GM19239 (cell line): ENCODE data around the gene ATOH1.

Experiments used
- DNase-seq: peaks from one replicate; pipeline ENCODE4 v3.0.0; 2011; ENCODE audit warnings: low spot score; ENCODE audit not compliant: insufficient read length
- FAIRE-seq: peaks from 2 replicates; lab custom pipeline; 2011; peaks lifted over from hg19 to GRCh38; lab: Jason Lieb, UNC

Gene ATOH1

DNA sequence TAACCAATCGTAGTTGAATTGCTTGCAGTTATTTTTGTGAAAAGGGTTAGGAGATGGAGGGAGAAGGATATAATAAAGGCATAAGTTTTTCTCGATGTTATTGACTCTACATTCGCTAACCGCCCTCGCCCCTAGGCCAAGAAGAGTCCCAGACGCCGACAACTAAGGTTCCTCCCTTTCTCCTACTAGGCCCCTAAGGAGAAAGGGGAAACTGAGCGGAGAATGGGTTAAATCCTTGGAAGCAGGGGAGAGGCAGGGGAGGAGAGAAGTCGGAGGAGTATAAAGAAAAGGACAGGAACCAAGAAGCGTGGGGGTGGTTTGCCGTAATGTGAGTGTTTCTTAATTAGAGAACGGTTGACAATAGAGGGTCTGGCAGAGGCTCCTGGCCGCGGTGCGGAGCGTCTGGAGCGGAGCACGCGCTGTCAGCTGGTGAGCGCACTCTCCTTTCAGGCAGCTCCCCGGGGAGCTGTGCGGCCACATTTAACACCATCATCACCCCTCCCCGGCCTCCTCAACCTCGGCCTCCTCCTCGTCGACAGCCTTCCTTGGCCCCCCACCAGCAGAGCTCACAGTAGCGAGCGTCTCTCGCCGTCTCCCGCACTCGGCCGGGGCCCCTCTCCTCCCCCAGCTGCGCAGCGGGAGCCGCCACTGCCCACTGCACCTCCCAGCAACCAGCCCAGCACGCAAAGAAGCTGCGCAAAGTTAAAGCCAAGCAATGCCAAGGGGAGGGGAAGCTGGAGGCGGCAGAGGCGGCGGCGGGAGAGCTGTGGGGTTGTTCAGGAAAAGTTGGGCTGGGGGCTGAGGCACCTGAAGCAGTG, 5.9 kb downstream of the ATOH1 start:
- DNase-seq (no peak), FAIRE-seq (peak; percentile 68)

DNA sequence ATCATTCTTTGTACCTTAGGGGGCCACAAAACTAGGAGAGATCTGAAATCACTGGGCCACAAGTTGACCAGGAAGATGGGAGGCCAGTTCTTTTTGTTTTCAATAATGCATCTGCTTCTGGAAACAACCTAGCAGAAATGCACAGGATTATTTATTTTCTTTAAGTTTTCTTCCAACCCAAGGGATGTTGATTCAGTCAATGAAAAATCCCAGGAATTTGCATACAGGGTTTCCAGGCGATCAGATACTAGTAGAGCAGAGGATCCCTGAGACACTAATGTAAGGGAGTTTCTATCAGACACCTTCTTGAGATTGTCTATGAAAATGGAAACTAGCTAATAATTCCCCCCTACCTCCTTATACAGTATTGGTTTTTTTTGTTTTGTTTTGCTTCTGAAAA, 7.4 kb downstream of the ATOH1 start:
- DNase-seq = no peak
- FAIRE-seq = no peak

DNA sequence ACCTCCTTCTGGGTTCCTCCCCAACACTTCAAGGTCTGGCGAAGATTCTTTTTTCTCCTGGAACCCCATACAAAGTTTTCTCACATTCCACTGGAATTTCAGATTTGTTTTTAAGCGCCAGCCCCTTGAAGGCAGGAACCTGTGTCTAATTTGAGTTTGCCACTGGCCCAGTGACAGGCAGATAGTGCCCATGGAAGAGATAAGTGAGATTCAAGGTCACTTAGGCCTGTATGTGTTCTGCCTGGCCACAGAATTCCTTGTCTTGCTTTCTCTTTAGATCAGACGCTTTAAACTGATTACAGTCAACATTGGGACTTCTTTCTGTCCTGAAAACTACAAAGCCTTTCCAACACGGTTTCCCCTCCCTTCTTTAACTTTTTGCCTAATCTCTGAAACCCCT, 11.2 kb downstream of the ATOH1 start:
- FAIRE-seq = no peak

DNA sequence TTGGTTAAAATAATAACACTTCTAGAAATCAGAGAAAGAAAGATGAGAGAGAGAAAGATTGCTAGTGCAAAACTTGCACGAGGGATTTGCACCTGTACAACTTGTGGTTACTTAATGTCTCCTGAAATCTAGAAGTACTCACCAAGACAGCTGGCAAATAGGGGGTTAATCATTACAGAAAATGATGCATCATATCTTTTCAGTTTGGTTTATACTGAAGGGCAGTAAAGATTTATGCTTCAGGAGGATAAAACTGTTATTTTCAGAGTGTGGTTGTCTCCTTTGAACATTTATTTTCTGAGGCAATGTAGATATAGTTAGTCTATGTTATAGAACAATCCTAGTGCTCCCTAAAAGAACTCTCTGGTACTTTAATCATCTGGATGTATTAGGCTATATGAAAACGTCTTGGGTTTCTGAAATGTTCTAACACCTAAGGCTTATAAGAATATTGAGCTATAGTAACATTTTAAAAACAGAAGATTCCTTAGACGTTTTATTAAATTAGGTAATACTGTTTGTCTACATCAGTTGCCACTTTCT, 13.3 kb downstream of the ATOH1 start:
- no peak for DNase-seq
- peak; percentile 68 for FAIRE-seq

More for the DNA sequence above, 11.2 kb downstream of the ATOH1 start:
- DNase-seq = no peak

DNA sequence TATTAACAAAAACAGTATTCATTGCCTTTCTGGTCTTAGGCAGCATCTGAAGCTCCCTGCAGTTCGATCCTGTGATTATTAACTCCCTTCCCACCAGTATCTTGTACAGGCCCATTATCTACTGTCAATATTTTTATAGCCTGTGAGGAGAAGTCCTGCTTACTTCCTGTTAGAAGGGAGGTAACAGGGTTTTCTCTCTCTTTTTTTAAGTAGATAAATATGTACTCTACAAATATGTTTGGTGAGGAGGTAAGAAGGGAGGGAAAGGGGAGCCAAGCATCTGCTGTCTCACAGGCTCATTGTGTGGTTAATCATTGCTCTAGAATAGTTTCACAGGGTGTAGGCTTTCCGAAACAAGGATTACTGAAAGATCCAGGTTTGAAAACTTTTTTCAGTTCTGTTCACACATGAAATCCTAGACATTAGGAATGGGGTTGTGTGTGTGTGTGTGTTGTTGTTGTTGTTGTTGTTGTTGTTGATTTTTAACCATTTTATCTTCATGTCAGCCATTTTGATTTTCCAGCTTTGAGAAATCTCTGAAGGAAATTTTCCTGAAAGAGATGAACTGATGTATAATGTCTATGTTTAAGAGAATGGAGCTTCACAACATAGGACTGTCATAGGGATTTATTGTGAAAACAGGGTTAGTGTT, 14.2 kb downstream of the ATOH1 start:
- DNase-seq (no peak), FAIRE-seq (peak; percentile 66)

DNA sequence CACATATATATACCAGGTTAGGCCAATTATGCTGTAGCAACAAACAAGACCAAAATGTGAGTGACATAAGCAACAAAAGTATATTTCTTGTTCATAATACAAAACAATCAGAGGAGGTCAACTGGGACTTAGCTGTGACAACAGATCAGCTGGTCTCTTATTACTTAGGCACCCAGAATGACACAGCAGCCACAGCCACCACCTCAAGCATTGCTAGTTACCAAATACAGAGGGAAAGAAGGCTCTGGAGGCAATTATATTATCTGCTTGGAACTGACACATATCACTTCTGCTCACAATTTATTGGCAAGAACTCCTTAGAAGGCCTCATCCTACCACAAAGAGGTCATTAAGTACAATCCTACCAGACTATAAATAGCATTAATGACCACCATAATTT, 15.2 kb downstream of the ATOH1 start:
- no peak for FAIRE-seq
- no peak for DNase-seq

DNA sequence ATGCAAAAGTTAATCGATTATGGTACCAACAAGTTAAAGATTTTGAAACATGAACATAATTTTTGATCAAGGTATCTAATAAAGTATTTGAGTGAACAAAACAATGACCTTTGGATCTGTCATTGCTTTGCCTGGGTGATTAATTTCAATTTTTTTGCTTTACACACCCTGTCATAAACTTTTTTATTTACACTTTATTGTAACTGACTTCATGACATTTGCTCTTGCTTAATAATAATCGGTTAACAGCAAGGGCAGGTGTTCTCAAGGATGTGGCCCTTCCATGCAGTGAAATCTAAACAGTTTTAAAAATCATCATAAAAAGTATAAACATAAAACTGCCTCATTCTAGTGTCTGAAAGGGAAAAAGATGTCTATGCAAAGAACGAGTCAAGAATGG, 24.1 kb downstream of the ATOH1 start:
- FAIRE-seq = no peak
- DNase-seq = no peak

DNA sequence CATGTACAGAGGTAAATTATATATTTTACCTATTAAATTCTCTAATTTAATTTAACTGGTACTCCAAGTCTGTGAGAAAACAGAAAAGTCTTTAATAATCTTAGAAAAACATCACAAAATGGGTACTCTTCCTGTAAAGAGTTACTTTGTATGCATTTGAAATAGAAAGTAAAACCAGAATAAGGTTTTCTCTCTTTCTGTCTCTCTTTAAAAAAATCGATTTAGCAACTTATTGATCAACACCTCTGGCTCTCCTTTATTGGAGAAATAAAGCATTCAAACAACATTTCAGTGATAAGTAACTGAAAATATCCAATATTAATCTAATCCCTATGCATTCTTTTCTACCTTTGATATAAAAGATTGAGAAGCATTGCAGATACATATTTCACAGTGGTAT, 27.4 kb downstream of the ATOH1 start:
- no peak for DNase-seq
- FAIRE-seq = no peak

DNA sequence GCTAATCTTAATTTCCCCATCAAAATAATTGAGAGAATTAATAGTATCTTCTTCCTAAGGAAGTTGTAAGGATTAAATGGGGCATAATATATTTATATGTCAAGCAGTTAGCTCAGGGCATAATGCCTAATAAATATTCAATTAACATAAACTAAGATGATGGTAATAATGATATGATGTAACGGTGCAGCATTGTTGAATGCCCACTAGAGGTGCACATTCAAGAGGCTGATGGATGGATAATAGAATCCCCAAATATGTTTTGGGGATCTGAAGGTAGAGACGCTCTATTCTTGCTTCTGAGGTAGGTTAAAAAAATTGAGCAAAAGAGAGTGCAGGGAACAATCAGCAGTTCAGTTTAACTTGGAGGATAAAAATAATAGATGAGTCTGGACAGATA, 37.1 kb downstream of the ATOH1 start:
- FAIRE-seq (no peak), DNase-seq (no peak)

DNA sequence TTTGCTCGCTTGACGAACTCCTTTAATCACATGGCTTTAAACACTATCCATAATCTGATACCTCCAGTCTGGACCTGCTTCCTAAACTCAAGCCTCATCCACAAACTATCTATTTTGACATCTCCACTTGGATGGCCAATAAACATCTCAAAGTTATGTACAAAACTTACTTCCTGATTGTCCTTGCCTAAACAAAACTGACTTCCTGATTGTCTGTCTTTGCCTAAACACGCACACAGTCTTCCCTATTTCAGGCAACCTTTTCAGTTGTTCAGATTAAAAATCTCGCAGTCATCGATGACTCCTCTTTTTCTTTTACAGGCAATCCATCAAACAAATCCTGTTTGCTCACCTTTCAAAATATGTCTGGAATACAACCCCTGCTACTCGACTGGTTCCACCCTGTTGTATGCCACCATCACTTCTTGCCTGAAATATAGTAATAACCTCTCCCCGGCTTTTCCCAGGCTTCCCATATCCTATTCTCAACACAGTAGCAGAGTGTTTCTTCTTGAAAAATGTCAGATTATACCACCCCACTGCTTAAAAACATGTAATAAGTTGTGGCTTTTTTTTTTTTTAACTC, 39.0 kb downstream of the ATOH1 start:
- no peak for FAIRE-seq
- DNase-seq = no peak

DNA sequence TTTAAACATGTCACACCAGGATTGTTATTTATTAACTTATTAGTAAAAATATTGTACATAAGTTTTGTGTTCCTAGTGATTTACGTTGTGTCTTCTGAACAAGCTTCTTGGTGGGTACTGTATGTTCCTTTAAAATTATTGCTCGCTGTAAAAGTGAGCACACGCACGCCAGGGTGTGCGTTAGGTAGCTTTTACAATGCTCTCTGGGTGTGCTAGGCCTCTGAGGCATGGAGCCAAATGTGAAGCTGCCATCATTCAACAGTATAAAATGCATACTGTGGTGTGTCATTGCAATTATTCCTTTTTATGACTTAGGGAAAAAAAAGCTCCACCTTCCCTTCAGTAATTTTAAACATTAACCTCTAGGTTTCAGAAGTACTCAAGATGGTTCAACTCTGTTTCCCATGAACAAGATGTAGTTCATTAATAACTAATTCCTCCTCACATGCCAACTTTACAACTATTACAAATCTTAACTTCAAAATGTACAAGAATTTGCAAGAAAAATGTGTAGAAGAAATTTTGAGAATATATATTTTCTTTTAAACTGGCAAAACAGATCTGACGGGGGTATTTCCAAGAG, 42.4 kb downstream of the ATOH1 start:
- FAIRE-seq (no peak), DNase-seq (no peak)

DNA sequence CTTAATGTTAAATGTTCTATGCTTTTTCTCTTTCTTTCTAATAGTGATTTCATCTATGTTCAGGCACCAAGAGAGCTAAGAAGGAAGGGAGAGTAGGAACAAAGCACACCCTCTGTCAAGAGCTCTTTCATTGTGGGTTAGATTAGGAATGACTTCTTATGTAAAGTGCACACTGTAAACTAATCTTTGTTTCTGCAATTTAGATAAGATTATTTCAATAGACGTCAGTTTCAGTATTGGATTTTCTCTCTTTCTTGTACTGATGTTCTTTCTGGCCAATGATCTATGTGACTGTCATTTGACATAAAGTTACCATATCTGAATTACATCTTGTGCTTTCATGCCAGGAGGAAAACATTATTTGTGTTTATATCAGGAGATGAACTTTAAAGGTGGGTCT, 48.2 kb downstream of the ATOH1 start:
- FAIRE-seq = no peak
- no peak for DNase-seq

DNA sequence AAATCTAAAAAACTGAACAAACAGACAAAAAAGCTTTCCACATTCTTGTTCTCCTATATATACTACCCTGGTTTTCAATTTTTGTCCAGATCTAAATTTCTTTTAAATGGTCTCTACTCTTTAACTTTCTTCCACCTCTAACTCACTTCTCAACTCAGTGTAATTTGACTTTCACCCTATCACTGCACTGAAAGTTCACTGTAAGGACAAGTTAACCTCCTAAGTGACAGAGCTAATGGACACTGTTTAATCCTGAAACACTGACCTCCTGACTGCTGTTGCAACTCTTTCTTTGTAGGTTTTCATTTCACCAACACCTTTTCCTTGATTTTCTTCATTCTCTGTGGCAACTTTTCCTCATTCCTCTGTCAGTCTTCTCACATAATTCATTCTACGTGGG, 50.0 kb downstream of the ATOH1 start:
- DNase-seq = no peak
- FAIRE-seq = no peak

DNA sequence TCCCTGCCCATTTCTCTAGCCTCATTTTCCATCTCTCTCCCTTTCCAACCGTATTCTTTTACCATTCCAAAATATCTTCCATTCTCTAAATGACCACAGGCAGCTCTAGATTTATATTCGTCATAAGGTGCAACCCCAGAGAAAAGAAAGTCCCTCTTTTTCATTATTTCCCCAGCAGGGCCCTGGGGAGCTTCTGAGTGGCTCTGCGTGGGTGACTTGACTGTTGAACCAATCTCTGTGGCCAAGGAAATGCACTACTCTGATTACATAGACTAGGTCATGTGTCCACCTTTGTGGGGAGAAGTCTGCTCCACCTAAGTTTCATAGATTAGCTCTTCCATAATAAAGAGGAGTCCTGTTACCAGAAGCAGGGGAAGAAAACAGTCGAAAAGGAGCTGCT, 51.4 kb downstream of the ATOH1 start:
- FAIRE-seq (no peak), DNase-seq (no peak)
